HepG2 (cell line): Measurements from ENCODE around the gene WFDC1.

Source experiments
- ZNF30 ChIP-seq: sonication (generic); formaldehyde crosslinking; IDR thresholded peaks from 2 replicates; pipeline ENCODE4 v1.5.0; 2020; ENCODE audit warnings: mild to moderate bottlenecking, missing genetic modification reagents
- TF ChIP-seq, protein P1 (sequence below): sonication (generic); formaldehyde crosslinking; IDR thresholded peaks from 2 replicates; pipeline ENCODE4 v1.5.0; 2020; ENCODE audit warnings: mild to moderate bottlenecking, missing genetic modification reagents, moderate library complexity

DNA sequence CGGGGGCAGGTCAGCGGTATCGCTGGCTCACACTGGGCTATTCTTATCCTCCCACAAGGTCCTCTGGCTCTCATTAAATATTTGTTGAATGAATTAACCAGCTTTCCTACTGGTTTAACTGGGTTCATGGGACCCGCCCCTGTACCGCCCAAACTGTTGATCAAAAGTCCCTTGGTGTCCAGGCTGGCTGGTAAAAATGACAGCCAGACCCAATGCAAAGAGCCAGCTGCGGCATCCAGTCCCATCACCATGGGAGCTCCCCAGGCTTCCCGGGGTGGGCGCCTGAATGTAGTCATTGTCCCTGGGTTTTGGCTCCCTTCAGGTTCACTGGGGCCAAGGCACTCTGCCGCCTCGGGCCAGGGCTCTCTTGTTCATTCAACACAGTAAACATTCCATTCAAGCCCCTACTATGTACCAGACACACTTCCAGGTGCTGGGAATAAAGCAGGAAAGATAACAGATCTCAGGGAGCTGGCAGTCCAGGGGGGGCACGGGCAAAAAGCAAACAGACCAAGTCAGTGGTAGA is 62.0 kb downstream of the WFDC1 start:
- TF ChIP-seq ZNF30 (CRISPR knock-in tag) = no peak
- TF ChIP-seq, protein P1, sequence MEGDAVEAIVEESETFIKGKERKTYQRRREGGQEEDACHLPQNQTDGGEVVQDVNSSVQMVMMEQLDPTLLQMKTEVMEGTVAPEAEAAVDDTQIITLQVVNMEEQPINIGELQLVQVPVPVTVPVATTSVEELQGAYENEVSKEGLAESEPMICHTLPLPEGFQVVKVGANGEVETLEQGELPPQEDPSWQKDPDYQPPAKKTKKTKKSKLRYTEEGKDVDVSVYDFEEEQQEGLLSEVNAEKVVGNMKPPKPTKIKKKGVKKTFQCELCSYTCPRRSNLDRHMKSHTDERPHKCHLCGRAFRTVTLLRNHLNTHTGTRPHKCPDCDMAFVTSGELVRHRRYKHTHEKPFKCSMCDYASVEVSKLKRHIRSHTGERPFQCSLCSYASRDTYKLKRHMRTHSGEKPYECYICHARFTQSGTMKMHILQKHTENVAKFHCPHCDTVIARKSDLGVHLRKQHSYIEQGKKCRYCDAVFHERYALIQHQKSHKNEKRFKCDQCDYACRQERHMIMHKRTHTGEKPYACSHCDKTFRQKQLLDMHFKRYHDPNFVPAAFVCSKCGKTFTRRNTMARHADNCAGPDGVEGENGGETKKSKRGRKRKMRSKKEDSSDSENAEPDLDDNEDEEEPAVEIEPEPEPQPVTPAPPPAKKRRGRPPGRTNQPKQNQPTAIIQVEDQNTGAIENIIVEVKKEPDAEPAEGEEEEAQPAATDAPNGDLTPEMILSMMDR = no peak
